Lower leg skin (tissue), 4 donors: ENCODE results near the gene HEPHL1. TPM values are rescaled to one million over a fixed set of nuclear protein-coding genes. Genes with fewer than 3 reads are reported as not detected.

Source experiments
- DNase-seq, 2 donors: peaks; one replicate each; pipeline ENCODE4 v3.0.0-alpha.2; 2019; ENCODE audit warnings: low spot score in 2 of 2
- H3K4me3 ChIP-seq: fragments of 200-600 bp; sonication (generic); 2 replicates; pipeline ENCODE4 v1.5.1; 2017; ENCODE audit warnings: mild to moderate bottlenecking, low read depth; ENCODE audit not compliant: poor library complexity, severe bottlenecking
- POLR2A ChIP-seq, 2 donors: fragments of 450-650 bp; IDR thresholded peaks; one replicate each; pipeline ENCODE4 v1.6.1; 2016 to 2017; ENCODE audit warnings: antibody characterized with exemption in 2 of 2, mild to moderate bottlenecking in 1 of 2, moderate library complexity in 1 of 2
- WGBS, 2 donors: methylation state at CpG; one replicate each; pipeline ENCODE4 v1.1.5; 2018; 5-methylcytosine and 5-hydroxymethylcytosine counted together
- intact Hi-C: fragments of 100-400 bp; cut with DNase I; formaldehyde crosslinking; loops from one replicate; pipeline ENCODE4 v1.15.0; 2023; ENCODE audit warnings: low total_unique reads
- total RNA-seq, 4 donors: library from RNA; depleted of rRNA; stranded (reverse); fragments of >200 nt; gene quantifications; one replicate each; pipeline ENCODE4 v1.1.0, GENCODE V29; 2016
- TF ChIP-seq, protein P1 (sequence below), 3 donors: fragments of 450-650 bp; IDR thresholded peaks; one replicate each; pipeline ENCODE4 v1.5.1; 2016; ENCODE audit warnings: antibody characterized with exemption in 3 of 3, mild to moderate bottlenecking in 3 of 3, moderate library complexity in 2 of 3

Gene HEPHL1
- total RNA-seq, 4 donors from 2014 or later = 0.04 to 6.6 (median 0.93) TPM

DNA sequence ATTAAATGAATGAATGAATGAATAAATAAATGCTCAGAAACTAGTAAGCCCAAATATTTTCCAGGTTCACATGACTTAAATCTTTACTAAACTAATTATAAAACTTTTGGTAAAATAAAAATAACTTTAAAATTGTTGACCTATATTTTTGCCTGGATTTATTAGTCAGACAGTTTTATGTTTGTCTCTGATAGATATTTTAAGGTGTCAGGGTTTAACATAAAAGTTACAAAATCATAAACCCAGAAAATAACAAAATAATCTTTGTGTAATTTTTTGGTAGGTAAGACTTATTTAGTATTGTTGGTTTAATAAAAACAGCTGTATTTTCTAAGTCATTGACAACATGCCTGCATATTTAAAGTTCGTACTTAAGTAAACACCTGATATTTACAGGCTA, 27.4 kb upstream of the HEPHL1 start:
- 91 to 93% methylated on average over 1 of the region's 1 CpG for WGBS, 2 donors
- intact Hi-C loops = no loop called here
- TF ChIP-seq, protein P1, sequence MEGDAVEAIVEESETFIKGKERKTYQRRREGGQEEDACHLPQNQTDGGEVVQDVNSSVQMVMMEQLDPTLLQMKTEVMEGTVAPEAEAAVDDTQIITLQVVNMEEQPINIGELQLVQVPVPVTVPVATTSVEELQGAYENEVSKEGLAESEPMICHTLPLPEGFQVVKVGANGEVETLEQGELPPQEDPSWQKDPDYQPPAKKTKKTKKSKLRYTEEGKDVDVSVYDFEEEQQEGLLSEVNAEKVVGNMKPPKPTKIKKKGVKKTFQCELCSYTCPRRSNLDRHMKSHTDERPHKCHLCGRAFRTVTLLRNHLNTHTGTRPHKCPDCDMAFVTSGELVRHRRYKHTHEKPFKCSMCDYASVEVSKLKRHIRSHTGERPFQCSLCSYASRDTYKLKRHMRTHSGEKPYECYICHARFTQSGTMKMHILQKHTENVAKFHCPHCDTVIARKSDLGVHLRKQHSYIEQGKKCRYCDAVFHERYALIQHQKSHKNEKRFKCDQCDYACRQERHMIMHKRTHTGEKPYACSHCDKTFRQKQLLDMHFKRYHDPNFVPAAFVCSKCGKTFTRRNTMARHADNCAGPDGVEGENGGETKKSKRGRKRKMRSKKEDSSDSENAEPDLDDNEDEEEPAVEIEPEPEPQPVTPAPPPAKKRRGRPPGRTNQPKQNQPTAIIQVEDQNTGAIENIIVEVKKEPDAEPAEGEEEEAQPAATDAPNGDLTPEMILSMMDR (IDR thresholded peaks at IDR 0.05) = no peak
- TF ChIP-seq POLR2A (IDR thresholded peaks at IDR 0.05) = no peak
- DNase-seq = no peak
- no peak overlapping the region for H3K4me3 ChIP-seq

DNA sequence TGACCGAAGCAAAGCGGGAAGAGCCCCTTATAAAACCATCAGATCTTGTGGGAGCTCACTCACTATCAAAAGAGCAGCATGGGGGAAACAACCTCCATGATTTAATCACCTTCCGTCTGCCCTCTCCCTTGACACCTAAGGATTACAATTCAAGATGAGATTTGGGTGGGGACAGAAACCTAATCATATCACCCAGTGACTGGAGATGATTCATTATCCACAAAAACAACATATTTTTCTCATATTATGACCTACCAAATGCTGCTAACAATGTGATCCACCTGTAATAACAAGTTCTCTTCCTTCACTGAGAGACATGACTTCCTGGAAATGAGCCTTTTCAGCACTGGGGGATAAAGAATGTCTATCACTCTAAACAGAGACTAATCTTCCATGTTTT, 23.4 kb upstream of the HEPHL1 start:
- H3K4me3 ChIP-seq = no peak overlapping the region
- intact Hi-C loops = no loop called here
- 85 to 87% methylated on average over 3 of the region's 3 CpGs for WGBS, 2 donors

DNA sequence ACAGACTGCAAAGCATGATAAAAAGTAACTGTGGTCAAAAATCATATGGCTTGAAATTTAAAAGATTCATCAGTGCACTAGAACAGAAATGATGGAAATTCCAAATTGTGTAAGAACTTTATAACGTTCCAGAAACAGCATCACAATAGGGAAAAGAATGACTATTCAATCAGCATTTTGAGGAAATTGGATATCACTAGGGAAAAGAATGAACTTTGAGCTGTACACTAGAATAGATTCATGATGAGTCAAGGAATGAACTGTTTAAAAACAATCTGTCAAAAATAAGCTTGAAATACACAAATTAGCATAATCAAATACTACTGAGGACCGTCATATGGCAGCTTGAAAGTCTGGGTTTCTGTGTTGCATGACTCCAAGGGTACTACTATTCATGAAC, 20.5 kb upstream of the HEPHL1 start:
- no peak for TF ChIP-seq POLR2A (IDR thresholded peaks at IDR 0.05)
- TF ChIP-seq, protein P1 (IDR thresholded peaks at IDR 0.05) = no peak
- WGBS, 2 donors = 65 to 70% methylated on average over 2 of the region's 2 CpGs
- intact Hi-C loops = no loop called here
- no peak for DNase-seq
- no peak overlapping the region for H3K4me3 ChIP-seq

More for the DNA sequence above, 23.4 kb upstream of the HEPHL1 start:
- DNase-seq = no peak
- TF ChIP-seq, protein P1 (IDR thresholded peaks at IDR 0.05) = no peak
- no peak for TF ChIP-seq POLR2A (IDR thresholded peaks at IDR 0.05)

DNA sequence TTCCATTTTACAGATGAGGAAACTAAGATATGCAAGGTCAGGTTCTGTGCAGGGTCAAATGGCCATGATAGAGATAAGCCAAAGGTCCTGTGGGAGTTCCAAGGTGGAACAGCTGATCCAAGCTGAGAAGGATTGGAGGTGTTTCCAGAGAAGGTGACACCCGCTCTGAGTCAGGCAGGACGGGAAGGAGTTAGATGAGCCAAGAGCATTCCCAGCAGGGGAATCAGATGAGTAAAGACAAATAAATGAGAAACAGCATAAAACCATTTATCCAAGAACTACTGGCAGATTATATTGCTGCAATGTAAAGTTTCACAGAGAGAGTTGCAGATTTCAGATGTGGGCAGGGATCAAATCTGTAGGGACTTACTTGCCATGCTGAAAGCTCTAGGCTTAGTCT, 18.9 kb upstream of the HEPHL1 start:
- no peak overlapping the region for H3K4me3 ChIP-seq
- DNase-seq = no peak
- 57 to 61% methylated on average over 2 of the region's 2 CpGs for WGBS, 2 donors
- intact Hi-C loops = no loop called here
- TF ChIP-seq, protein P1 (IDR thresholded peaks at IDR 0.05) = no peak
- TF ChIP-seq POLR2A (IDR thresholded peaks at IDR 0.05) = no peak

DNA sequence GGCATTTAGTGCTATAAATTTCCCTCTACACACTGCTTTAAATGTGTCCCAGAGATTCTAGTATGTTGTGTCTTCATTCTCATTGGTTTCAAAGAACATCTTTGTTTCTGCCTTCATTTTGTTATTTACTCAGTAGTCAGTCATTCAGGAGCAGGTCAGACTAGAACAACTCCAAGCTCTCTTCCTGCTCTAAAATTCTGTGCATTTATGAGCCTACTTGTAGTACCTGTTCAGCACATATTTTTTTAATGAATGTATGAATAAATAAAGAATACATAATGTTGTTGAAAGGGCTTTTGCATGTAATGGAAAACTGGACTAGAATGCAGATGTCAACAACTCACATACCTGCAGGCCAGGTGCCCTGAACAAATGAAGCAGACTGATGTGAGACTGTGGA, 13.7 kb upstream of the HEPHL1 start:
- DNase-seq = no peak
- no peak for TF ChIP-seq POLR2A (IDR thresholded peaks at IDR 0.05)
- TF ChIP-seq, protein P1 (IDR thresholded peaks at IDR 0.05) = no peak
- intact Hi-C loops = no loop called here
- no peak overlapping the region for H3K4me3 ChIP-seq

DNA sequence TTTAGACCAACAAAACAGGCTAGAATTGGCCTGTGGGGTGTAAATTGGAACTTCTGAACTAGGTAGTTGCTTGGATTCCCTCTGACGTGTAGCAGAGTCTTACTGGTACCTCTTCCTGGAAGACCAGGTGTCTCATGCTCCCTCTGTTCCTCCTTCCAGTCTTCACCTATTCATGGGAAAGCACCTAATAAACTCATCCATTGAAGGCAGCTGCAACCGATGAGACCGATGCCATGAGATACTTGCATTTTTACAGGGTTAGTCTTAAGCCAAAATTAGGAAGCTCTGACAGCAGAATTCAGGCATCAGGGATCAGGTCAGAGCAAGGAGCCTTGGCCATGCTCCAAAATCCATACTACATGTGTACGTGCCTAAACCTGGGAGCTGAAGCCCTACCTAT, 13.2 kb upstream of the HEPHL1 start:
- intact Hi-C loops = no loop called here
- peak in 1 of 2 donors; percentile 19 for DNase-seq
- WGBS, 2 donors = 34% methylated on average over 4 of the region's 4 CpGs
- H3K4me3 ChIP-seq = no peak overlapping the region
- no peak for TF ChIP-seq POLR2A (IDR thresholded peaks at IDR 0.05)
- TF ChIP-seq, protein P1 (IDR thresholded peaks at IDR 0.05) = no peak
